HCT116 (cell line): ENCODE data around the gene FRAS1.

Source experiments
- CBX3 ChIP-seq: IDR thresholded peaks from 2 replicates; pipeline ENCODE4 v1.6.1; 2012; ENCODE audit warnings: low read depth
- CEBPB ChIP-seq: IDR thresholded peaks from 2 replicates; pipeline ENCODE4 v1.6.1; 2012; ENCODE audit warnings: low read depth
- POLR2A ChIP-seq: IDR thresholded peaks from 2 replicates; pipeline ENCODE4 v1.7.0; 2011; ENCODE audit warnings: borderline replicate concordance; ENCODE audit not compliant: insufficient read depth, insufficient read length; ENCODE audit errors: extremely low read depth
- SP1 ChIP-seq: IDR thresholded peaks from 2 replicates; pipeline ENCODE4 v1.6.1; 2012; ENCODE audit warnings: low read depth
- TF ChIP-seq, protein P1 (sequence below), 3 experiments: fragments of 200-600 bp in 1 of 3; sonication (generic) in 1 of 3; IDR thresholded peaks in 2 of 3; conservative IDR thresholded peaks in 1 of 3; 2 replicates each; pipeline ENCODE4 v1.5.1; 2012 to 2017; ENCODE audit warnings: low read depth in 2 of 3, low read length in 2 of 3, antibody characterized with exemption in 1 of 3, borderline replicate concordance in 1 of 3, control low read depth in 1 of 3, mild to moderate bottlenecking in 1 of 3, mixed read lengths in 1 of 3, mixed run types in 1 of 3, moderate library complexity in 1 of 3; ENCODE audit not compliant: insufficient read depth in 1 of 3
- TF ChIP-seq, protein P2 (sequence below): IDR thresholded peaks from 2 replicates; pipeline ENCODE4 v1.6.1; 2012

DNA sequence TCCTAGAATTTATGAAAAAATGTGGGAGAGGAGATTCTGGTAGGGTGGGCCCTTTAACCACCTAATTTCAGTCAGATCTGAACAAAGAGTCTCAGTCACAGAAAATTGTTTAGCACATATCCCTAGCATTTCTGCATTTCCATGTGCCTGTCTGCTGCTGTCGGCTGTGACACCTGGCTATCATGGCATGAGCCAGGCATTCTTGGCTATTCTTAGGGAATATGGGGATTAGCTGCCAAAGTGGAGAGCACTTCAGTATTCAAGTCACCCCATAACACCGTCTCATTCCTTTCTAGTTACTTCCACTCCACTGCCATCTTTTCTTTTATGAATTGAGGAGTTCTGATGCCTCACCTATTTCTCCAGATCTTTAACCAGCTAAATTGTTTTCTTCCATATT, 211.5 kb downstream of the FRAS1 start:
- TF ChIP-seq, protein P1, sequence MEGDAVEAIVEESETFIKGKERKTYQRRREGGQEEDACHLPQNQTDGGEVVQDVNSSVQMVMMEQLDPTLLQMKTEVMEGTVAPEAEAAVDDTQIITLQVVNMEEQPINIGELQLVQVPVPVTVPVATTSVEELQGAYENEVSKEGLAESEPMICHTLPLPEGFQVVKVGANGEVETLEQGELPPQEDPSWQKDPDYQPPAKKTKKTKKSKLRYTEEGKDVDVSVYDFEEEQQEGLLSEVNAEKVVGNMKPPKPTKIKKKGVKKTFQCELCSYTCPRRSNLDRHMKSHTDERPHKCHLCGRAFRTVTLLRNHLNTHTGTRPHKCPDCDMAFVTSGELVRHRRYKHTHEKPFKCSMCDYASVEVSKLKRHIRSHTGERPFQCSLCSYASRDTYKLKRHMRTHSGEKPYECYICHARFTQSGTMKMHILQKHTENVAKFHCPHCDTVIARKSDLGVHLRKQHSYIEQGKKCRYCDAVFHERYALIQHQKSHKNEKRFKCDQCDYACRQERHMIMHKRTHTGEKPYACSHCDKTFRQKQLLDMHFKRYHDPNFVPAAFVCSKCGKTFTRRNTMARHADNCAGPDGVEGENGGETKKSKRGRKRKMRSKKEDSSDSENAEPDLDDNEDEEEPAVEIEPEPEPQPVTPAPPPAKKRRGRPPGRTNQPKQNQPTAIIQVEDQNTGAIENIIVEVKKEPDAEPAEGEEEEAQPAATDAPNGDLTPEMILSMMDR (IDR thresholded peaks at IDR 0.05 in 2 of 3, conservative IDR thresholded peaks at IDR 0.05 in 1 of 3; ENCODE audit: borderline replicate concordance in 1 of 3, insufficient read depth in 1 of 3, low read depth in 2 of 3, low read length in 2 of 3) = no peak
- no peak for TF ChIP-seq CEBPB
- TF ChIP-seq, protein P2, sequence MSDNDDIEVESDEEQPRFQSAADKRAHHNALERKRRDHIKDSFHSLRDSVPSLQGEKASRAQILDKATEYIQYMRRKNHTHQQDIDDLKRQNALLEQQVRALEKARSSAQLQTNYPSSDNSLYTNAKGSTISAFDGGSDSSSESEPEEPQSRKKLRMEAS = no peak
- TF ChIP-seq SP1 = no peak
- no peak for TF ChIP-seq POLR2A
- TF ChIP-seq CBX3 = no peak
